ENCODE data around the gene TNNI3.
A peak's percentile ranks its signal among the peaks of the same experiment; 100 is the strongest.

The TNNI3 gene

DNA sequence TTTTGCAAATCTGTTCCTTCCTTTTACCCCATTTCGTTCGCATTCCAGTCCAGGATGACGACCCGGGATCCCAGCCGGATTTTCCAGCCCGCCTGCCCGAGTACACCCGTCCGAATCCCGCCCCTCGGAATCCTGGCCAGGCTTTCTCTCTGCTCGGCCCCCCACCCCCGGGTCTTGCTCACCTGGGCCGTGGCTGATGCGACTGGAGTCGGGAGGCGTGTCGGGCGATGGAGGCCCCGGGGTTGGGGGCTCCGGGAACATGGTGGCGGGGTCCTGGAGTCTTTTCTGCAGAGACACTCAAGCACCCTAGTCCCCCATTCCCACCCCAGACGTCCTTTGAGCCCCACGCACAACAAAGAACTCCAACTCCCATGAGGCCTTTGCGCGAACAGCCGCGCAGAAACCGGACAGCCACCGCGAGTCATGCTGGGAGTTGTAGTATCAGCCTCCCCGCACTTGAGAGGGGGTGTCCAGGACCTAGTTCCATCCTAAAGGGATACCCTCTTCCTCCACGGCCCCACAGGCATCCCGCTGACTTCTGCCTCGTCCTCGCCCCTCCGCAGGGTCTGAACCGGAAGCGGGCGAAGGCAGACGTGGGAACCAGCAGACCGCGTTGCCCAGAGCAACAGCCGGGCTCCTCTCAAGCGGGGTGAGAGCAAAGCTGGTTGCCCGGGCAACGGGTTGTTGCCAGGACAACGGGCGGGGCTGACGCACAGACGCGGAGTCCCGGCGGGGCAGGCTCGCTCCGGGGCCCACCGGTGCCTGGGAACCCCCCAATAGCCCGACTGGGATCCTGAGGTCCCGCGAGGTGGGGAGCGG, 21.5 kb upstream of the TNNI3 start:
- H3K4me3 ChIP-seq (replicated peaks; ENCODE audit: low read depth, low read length), result peak overlapping the region; percentile 44
- peak; percentile 80 for DNase-seq (ENCODE audit: low read depth)
- TF ChIP-seq CTCF (IDR thresholded peaks at IDR 0.05; ENCODE audit: low read length, missing control alignments), result no peak

GRCh38 chr19:55176076-55176475, 18.5 kb upstream of the TNNI3 start:
- TF ChIP-seq CTCF (IDR thresholded peaks at IDR 0.05; ENCODE audit: low read length, missing control alignments), result no peak
- DNase-seq (ENCODE audit: low read depth), result no peak
- H3K4me3 ChIP-seq (replicated peaks; ENCODE audit: low read depth, low read length), result no peak overlapping the region

GRCh38 chr19:55175117-55175867, 17.8 kb upstream of the TNNI3 start:
- no peak for TF ChIP-seq CTCF (IDR thresholded peaks at IDR 0.05; ENCODE audit: low read length, missing control alignments)
- H3K4me3 ChIP-seq (replicated peaks; ENCODE audit: low read depth, low read length), result no peak overlapping the region
- no peak for DNase-seq (ENCODE audit: low read depth)

- H3K4me3 ChIP-seq (replicated peaks; ENCODE audit: low read depth, low read length), result no peak overlapping the region
- TF ChIP-seq CTCF (IDR thresholded peaks at IDR 0.05; ENCODE audit: low read length, missing control alignments), result no peak
These were observed 17.0 kb upstream of the TNNI3 start for GRCh38 chr19:55174425-55175116.

GRCh38 chr19:55173714-55174409, 16.3 kb upstream of the TNNI3 start:
- H3K4me3 ChIP-seq (replicated peaks; ENCODE audit: low read depth, low read length), result peak overlapping the region; percentile 56
- DNase-seq (ENCODE audit: low read depth), result peak; percentile 78
- TF ChIP-seq CTCF (IDR thresholded peaks at IDR 0.05; ENCODE audit: low read length, missing control alignments), result peak; percentile 19

More at GRCh38 chr19:55174425-55175116, 17.0 kb upstream of the TNNI3 start:
- DNase-seq (ENCODE audit: low read depth), result no peak

DNA sequence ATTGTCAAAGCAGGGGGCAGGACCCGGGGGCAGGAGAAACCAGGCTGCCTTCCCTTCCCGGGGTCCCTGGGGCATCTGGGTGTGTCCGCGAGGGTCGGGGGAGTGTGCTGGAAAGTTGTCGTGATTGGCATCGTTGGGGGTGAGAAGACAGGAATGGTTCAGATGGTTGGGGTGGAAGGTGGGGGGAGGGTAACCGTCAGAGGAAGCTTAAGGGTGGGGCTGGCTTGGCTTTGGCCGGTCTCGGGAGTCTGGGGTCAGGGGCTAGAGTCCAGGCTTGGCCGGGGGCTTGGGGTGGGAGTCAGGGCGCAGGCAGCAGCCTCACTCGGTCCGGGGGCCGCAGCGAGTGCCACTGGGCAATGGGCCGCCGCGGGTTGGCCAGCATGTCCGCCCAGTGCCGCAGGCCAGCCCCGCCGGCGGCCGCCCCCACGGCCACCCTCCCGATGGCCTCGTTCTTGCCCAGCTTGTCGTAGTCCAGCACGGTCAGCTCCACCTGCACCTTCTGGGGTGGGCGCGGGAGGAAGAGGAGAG, 15.7 kb upstream of the TNNI3 start:
- DNase-seq (ENCODE audit: low read depth), result no peak
- TF ChIP-seq CTCF (IDR thresholded peaks at IDR 0.05; ENCODE audit: low read length, missing control alignments), result no peak
- H3K4me3 ChIP-seq (replicated peaks; ENCODE audit: low read depth, low read length), result peak overlapping the region; percentile 56

All from fibroblast of pulmonary artery (primary cell).